ENCODE measurements around the gene PDX1. TPM values are rescaled to one million over a fixed set of nuclear protein-coding genes. Genes with fewer than 3 reads are reported as not detected.

PDX1 gene
- polyA plus RNA-seq, 3 donors, result not detected

DNA sequence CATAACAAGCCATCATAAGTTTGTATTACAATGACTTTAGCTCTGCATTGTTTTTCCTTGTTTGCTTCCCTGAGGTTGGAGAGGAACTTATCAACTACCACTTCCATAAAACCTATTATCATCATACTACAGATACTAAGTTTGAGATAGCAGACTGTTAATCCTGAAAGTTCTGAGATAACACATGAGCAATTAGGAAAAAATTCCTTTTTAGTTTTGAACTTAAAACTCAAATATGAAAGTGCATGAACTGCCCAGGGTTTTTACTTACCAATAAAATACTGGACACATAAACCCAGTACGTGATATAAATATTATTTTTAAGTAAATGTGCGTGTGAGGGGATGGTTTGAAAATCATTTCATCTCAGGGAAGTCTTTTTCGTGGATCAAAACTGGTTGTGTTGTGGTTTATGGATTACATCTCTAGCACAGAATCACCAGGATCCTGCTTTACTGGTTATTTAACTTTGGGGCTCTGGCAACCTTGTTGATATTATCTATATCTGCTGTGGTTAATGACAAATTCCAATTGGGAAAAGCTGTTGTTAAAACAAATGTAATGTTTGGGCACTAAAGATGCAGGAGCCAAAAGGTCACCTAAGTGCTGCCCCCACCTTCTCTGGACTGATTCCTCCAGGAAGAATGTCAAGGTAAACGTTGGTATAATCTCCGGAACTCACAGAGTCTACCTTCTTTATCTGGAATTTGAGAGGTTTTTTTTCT lies 36.9 kb downstream of the PDX1 start:
- peaks cover 0 to 39% of the 10 kb centered on the region in 2 donors for H3K9me3 ChIP-seq (replicated peaks in 1 of 2; ENCODE audit: control insufficient read depth in 1 of 2, insufficient read depth in 1 of 2, low read length in 2 of 2)
- no peaks in the 10 kb centered on the region for H3K36me3 ChIP-seq (replicated peaks in 1 of 2; ENCODE audit: control insufficient read depth in 1 of 2, insufficient read depth in 2 of 2, low read length in 2 of 2)
- H3K79me2 ChIP-seq (ENCODE audit: insufficient read depth, low read length), result no peaks in the 10 kb centered on the region
- Mint-ChIP-seq H3K4me1 (peaks cover 33% of the 10 kb centered on the region), H3K9me3 (peaks cover 0 to 31% (median 13%) of the 10 kb centered on the region in 7 donors), H3K27me3 (ENCODE audit: low read depth in 3 of 3) (peaks cover 88 to 93% (median 90%) of the 10 kb centered on the region in 3 donors), H3K27ac (no peak overlapping the region), H3K36me3 (peaks cover 0 to 8% of the 10 kb centered on the region in 2 donors), H3K4me3 (peak overlapping the region in 1 of 2 donors; percentile 95)
- no CpG with 5 or more reads among the region's 5 CpGs for WGBS (ENCODE audit: insufficient coverage)
- H4K20me1 ChIP-seq (ENCODE audit: insufficient read depth, low read length), result no peaks in the 10 kb centered on the region
- intact Hi-C loops (cut with micrococcal nuclease), result no loop called here
- H3K9ac ChIP-seq (ENCODE audit: insufficient read depth, low read length, poor library complexity, severe bottlenecking), result no peak overlapping the region
- peaks cover 80 to 96% of the 10 kb centered on the region in 2 donors for H3K27me3 ChIP-seq (ENCODE audit: control insufficient read depth in 2 of 2, insufficient read depth in 2 of 2, low read length in 2 of 2)
- TF ChIP-seq, protein P1, sequence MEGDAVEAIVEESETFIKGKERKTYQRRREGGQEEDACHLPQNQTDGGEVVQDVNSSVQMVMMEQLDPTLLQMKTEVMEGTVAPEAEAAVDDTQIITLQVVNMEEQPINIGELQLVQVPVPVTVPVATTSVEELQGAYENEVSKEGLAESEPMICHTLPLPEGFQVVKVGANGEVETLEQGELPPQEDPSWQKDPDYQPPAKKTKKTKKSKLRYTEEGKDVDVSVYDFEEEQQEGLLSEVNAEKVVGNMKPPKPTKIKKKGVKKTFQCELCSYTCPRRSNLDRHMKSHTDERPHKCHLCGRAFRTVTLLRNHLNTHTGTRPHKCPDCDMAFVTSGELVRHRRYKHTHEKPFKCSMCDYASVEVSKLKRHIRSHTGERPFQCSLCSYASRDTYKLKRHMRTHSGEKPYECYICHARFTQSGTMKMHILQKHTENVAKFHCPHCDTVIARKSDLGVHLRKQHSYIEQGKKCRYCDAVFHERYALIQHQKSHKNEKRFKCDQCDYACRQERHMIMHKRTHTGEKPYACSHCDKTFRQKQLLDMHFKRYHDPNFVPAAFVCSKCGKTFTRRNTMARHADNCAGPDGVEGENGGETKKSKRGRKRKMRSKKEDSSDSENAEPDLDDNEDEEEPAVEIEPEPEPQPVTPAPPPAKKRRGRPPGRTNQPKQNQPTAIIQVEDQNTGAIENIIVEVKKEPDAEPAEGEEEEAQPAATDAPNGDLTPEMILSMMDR (IDR thresholded peaks at IDR 0.05), result no peak
- H2AFZ ChIP-seq (ENCODE audit: insufficient read depth, low read depth, low read length, poor library complexity, severe bottlenecking), result no peak overlapping the region
- no peak overlapping the region for H3K4me2 ChIP-seq (replicated peaks; ENCODE audit: extremely low read depth, low read length, poor library complexity, severe bottlenecking)
- H3K27ac ChIP-seq (ENCODE audit: low read depth in 1 of 2, low read length in 2 of 2), result no peak overlapping the region
- DNase-seq, result no peak
- H3K4me1 ChIP-seq (ENCODE audit: control insufficient read depth in 1 of 2, insufficient read depth in 2 of 2, low read length in 2 of 2), result peaks cover 35 to 42% of the 10 kb centered on the region in 2 donors
- H3K4me3 ChIP-seq (replicated peaks in 1 of 3; ENCODE audit: low read depth in 2 of 3, low read length in 3 of 3), result no peak overlapping the region

GRCh38 chr13:27959976-27960361 lies 40.2 kb downstream of the PDX1 start:
- no peaks in the 10 kb centered on the region for H3K36me3 ChIP-seq (replicated peaks in 1 of 2; ENCODE audit: control insufficient read depth in 1 of 2, insufficient read depth in 2 of 2, low read length in 2 of 2)
- H4K20me1 ChIP-seq (ENCODE audit: insufficient read depth, low read length), result no peaks in the 10 kb centered on the region
- peaks cover 0 to 43% of the 10 kb centered on the region in 2 donors for H3K9me3 ChIP-seq (replicated peaks in 1 of 2; ENCODE audit: control insufficient read depth in 1 of 2, insufficient read depth in 1 of 2, low read length in 2 of 2)
- peak overlapping the region; percentile 67 for H2AFZ ChIP-seq (ENCODE audit: insufficient read depth, low read depth, low read length, poor library complexity, severe bottlenecking)
- H3K27me3 ChIP-seq (ENCODE audit: control insufficient read depth in 2 of 2, insufficient read depth in 2 of 2, low read length in 2 of 2), result peaks cover 74 to 99% of the 10 kb centered on the region in 2 donors
- TF ChIP-seq, protein P1 (IDR thresholded peaks at IDR 0.05), result no peak
- H3K4me3 ChIP-seq (replicated peaks in 1 of 3; ENCODE audit: low read depth in 2 of 3, low read length in 3 of 3), result peak overlapping the region in 2 of 3 experiments; percentile 20 to 68
- H3K79me2 ChIP-seq (ENCODE audit: insufficient read depth, low read length), result no peaks in the 10 kb centered on the region
- peak overlapping the region; percentile 73 for H3K4me2 ChIP-seq (replicated peaks; ENCODE audit: extremely low read depth, low read length, poor library complexity, severe bottlenecking)
- H3K27ac ChIP-seq (ENCODE audit: low read depth in 1 of 2, low read length in 2 of 2), result no peak overlapping the region
- WGBS (ENCODE audit: insufficient coverage), result 21% methylated on average over 12 of the region's 14 CpGs
- H3K9ac ChIP-seq (ENCODE audit: insufficient read depth, low read length, poor library complexity, severe bottlenecking), result no peak overlapping the region
- H3K27ac Mint-ChIP-seq, result no peak overlapping the region
- H3K4me1 Mint-ChIP-seq, result peaks cover 20% of the 10 kb centered on the region
- peaks cover 0 to 5% of the 10 kb centered on the region in 2 donors for H3K36me3 Mint-ChIP-seq
- H3K27me3 Mint-ChIP-seq (ENCODE audit: low read depth in 3 of 3), result peaks cover 94 to 97% (median 96%) of the 10 kb centered on the region in 3 donors
- intact Hi-C loops (cut with micrococcal nuclease), result no loop called here
- DNase-seq, result no peak
- peaks cover 0 to 29% (median 6%) of the 10 kb centered on the region in 7 donors for H3K9me3 Mint-ChIP-seq
- H3K4me3 Mint-ChIP-seq, result peak overlapping the region; percentile 56 to 87
- H3K4me1 ChIP-seq (ENCODE audit: control insufficient read depth in 1 of 2, insufficient read depth in 2 of 2, low read length in 2 of 2), result peaks cover 15 to 21% of the 10 kb centered on the region in 2 donors
